ENCODE data around the gene ANKRD29.

DNA sequence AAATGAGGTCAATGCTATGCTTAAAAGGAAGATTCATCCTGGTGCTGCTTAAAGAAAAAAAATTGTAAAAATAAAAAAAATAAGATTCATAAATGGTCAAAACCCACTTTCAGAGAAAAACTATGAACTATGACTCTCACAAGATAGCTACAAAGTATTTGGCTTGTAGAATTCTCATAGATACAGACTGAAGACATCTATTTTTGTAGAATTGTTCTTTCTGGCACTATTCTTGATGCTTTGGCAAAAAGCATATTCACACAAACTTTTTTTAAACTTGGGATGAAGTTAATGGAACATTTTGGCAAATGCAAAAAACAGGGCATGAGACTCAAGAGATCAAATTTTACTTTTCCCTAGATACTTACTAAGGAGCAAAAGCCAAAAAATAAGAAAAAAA, 12.5 kb upstream of the ANKRD29 start:
- TF ChIP-seq CTCF (conservative IDR thresholded peaks at IDR 0.05) (no peak), ZFX (IDR thresholded peaks at IDR 0.05) (no peak)

Data from C4-2B (cell line).